ENCODE measurements around the gene GRHL1. TPM values are rescaled to one million over a fixed set of nuclear protein-coding genes. Genes with fewer than 3 reads are reported as not detected.

GRHL1 gene
- total and polyA plus RNA-seq, 2 of the 8 experiments (the other 6 are each of a cell fraction or from before 2014, with no cell fraction given): 1.3 to 3.6 TPM

- no peak for TF ChIP-seq CHD7 (IDR thresholded peaks at IDR 0.05; ENCODE audit: insufficient replicate concordance, low read length)
Measured at GRCh38 chr2:9991829-9992273, 40.4 kb downstream of the GRHL1 start (continued).

Measured in H1 (cell line).